Common myeloid progenitor, CD34-positive (primary cell): ENCODE measurements around the gene LRP1B.

Source experiments
- CTCF ChIA-PET: fragments of 350-600 bp; sonication (Branson Sonifier 250); formaldehyde crosslinking; loops from one replicate; lab custom pipeline; 2021; ENCODE audit warnings: antibody characterized with exemption; lab: Charles Lee
- POLR2A ChIA-PET: fragments of 350-600 bp; sonication (Branson Sonifier 250); formaldehyde crosslinking; loops from one replicate; lab custom pipeline; 2021; ENCODE audit warnings: antibody characterized with exemption; lab: Charles Lee
- DNase-seq, 3 donors: peaks; one replicate each; pipeline versions ENCODE4 v3.0.0 to v3.0.0-alpha.2; 2013
- H3K27ac ChIP-seq, 2 experiments: 1 replicate in 1 of 2; 2 replicates in 1 of 2; pipeline ENCODE4 v1.7.0; 2013; ENCODE audit warnings: inconsistent platforms in 2 of 2, low read length in 2 of 2, mild to moderate bottlenecking in 2 of 2, low read depth in 1 of 2, moderate library complexity in 1 of 2; ENCODE audit not compliant: severe bottlenecking in 2 of 2, insufficient read depth in 1 of 2, poor library complexity in 1 of 2
- H3K27me3 ChIP-seq, 5 experiments: replicated peaks in 2 of 5; 1 replicate in 3 of 5; 2 replicates in 2 of 5; pipeline versions ENCODE4 v1.6.1 to v1.7.0; 2013; ENCODE audit warnings: low read length in 4 of 5, mild to moderate bottlenecking in 2 of 5, moderate library complexity in 2 of 5, inconsistent platforms in 1 of 5; ENCODE audit not compliant: insufficient read depth in 5 of 5, control insufficient read depth in 4 of 5
- H3K36me3 ChIP-seq, 4 experiments: 1 replicate in 2 of 4; 2 replicates in 2 of 4; pipeline versions ENCODE4 v1.6.1 to v1.7.0; 2013; ENCODE audit warnings: low read length in 3 of 4, control low read depth in 1 of 4, mild to moderate bottlenecking in 1 of 4; ENCODE audit not compliant: control insufficient read depth in 4 of 4, insufficient read depth in 4 of 4
- H3K4me1 ChIP-seq, 4 experiments: 1 replicate in 3 of 4; 2 replicates in 1 of 4; pipeline versions ENCODE4 v1.6.1 to v1.7.1; 2013; ENCODE audit warnings: low read length in 3 of 4, mild to moderate bottlenecking in 3 of 4, control low read depth in 1 of 4, inconsistent platforms in 1 of 4, moderate library complexity in 1 of 4; ENCODE audit not compliant: control insufficient read depth in 4 of 4, insufficient read depth in 4 of 4; ENCODE audit errors: control extremely low read depth in 1 of 4
- H3K4me3 ChIP-seq, 7 experiments: 1 replicate in 4 of 7; 2 replicates in 3 of 7; pipeline versions ENCODE4 v1.5.1 to v1.7.0; 2013; ENCODE audit warnings: mild to moderate bottlenecking in 7 of 7, low read length in 6 of 7, moderate library complexity in 6 of 7, inconsistent platforms in 2 of 7, low read depth in 2 of 7, control low read depth in 1 of 7; ENCODE audit not compliant: insufficient read depth in 4 of 7, control insufficient read depth in 1 of 7; ENCODE audit errors: extremely low read depth in 1 of 7
- H3K9me3 ChIP-seq, 5 experiments: 1 replicate in 4 of 5; 2 replicates in 1 of 5; pipeline versions ENCODE4 v1.6.1 to v1.7.1; 2013; ENCODE audit warnings: low read length in 4 of 5, mild to moderate bottlenecking in 2 of 5, inconsistent platforms in 1 of 5, low read depth in 1 of 5, moderate library complexity in 1 of 5; ENCODE audit not compliant: control insufficient read depth in 4 of 5, insufficient read depth in 2 of 5; ENCODE audit errors: control extremely low read depth in 1 of 5
- WGBS: methylation state at CpG from one replicate; pipeline ENCODE4 v1.1.5; 2013; ENCODE audit not compliant: insufficient coverage; 5-methylcytosine and 5-hydroxymethylcytosine counted together

The LRP1B gene

GRCh38 chr2:141062031-141062430, 1068.8 kb downstream of the LRP1B start:
- POLR2A ChIA-PET = no interaction called here
- H3K36me3 ChIP-seq = no peaks in the 10 kb centered on the region
- DNase-seq = no peak
- H3K27me3 ChIP-seq = no peaks in the 10 kb centered on the region
- no peak overlapping the region for H3K4me3 ChIP-seq
- CTCF ChIA-PET = no interaction called here
- no CpG with 5 or more reads among the region's 4 CpGs for WGBS
- no peaks in the 10 kb centered on the region for H3K4me1 ChIP-seq
- peaks cover 0 to 2% (median 0%) of the 10 kb centered on the region in 5 experiments for H3K9me3 ChIP-seq
- no peak overlapping the region for H3K27ac ChIP-seq

- POLR2A ChIA-PET = no interaction called here
- Histone ChIP-seq H3K4me1 (no peaks in the 10 kb centered on the region), H3K27ac (no peak overlapping the region), H3K27me3 (no peaks in the 10 kb centered on the region), H3K4me3 (no peak overlapping the region), H3K36me3 (no peaks in the 10 kb centered on the region), H3K9me3 (peaks cover 0 to 2% (median 0%) of the 10 kb centered on the region in 5 experiments)
- DNase-seq = no peak
- CTCF ChIA-PET = interaction anchor here (1.0 kb wide), 1 partner anchor 10 kb away, joined by 4 read pairs; no protein-coding TSS in a partner anchor
- WGBS = 0% methylated on average over 3 of the region's 4 CpGs
These were observed 1072.3 kb downstream of the LRP1B start for GRCh38 chr2:141058556-141058955.

- CTCF ChIA-PET = no interaction called here
- no peaks in the 10 kb centered on the region for H3K4me1 ChIP-seq
- DNase-seq = peak in 1 of 3 donors; percentile 3
- no peaks in the 10 kb centered on the region for H3K36me3 ChIP-seq
- H3K4me3 ChIP-seq = no peak overlapping the region
- POLR2A ChIA-PET = no interaction called here
- WGBS = no CpG with 5 or more reads among the region's 1 CpG
- peaks cover 0 to 2% (median 0%) of the 10 kb centered on the region in 5 experiments for H3K9me3 ChIP-seq
- H3K27ac ChIP-seq = no peak overlapping the region
- no peaks in the 10 kb centered on the region for H3K27me3 ChIP-seq
These were observed 1075.3 kb downstream of the LRP1B start for GRCh38 chr2:141055531-141055930.

- POLR2A ChIA-PET = no interaction called here
- DNase-seq = no peak
- H3K9me3 ChIP-seq = no peaks in the 10 kb centered on the region
- CTCF ChIA-PET = interaction anchor here (1.2 kb wide), 1 partner anchor 10 kb away, joined by 4 read pairs; no protein-coding TSS in a partner anchor
- H3K4me3 ChIP-seq = no peak overlapping the region
- no peaks in the 10 kb centered on the region for H3K4me1 ChIP-seq
- no peaks in the 10 kb centered on the region for H3K36me3 ChIP-seq
- WGBS = 96% methylated on average over 3 of the region's 6 CpGs
- no peaks in the 10 kb centered on the region for H3K27me3 ChIP-seq
- H3K27ac ChIP-seq = no peak overlapping the region
These were observed 1081.9 kb downstream of the LRP1B start for GRCh38 chr2:141048951-141049350.

GRCh38 chr2:141041281-141041680, 1089.5 kb downstream of the LRP1B start:
- Histone ChIP-seq H3K27ac (no peak overlapping the region), H3K9me3 (no peaks in the 10 kb centered on the region), H3K4me3 (no peak overlapping the region), H3K4me1 (no peaks in the 10 kb centered on the region), H3K36me3 (no peaks in the 10 kb centered on the region), H3K27me3 (no peaks in the 10 kb centered on the region)
- ChIA-PET CTCF (interaction anchor here (1.2 kb wide), 1 partner anchor 10 kb away, joined by 3 read pairs; no protein-coding TSS in a partner anchor), POLR2A (no interaction called here)
- no peak for DNase-seq
- 92% methylated on average over 1 of the region's 1 CpG for WGBS

GRCh38 chr2:141038341-141038740, 1092.5 kb downstream of the LRP1B start:
- Histone ChIP-seq H3K4me1 (no peaks in the 10 kb centered on the region), H3K36me3 (no peaks in the 10 kb centered on the region), H3K4me3 (no peak overlapping the region), H3K27me3 (no peaks in the 10 kb centered on the region), H3K27ac (no peak overlapping the region), H3K9me3 (no peaks in the 10 kb centered on the region)
- ChIA-PET POLR2A (no interaction called here), CTCF (no interaction called here)
- WGBS = no CpG with 5 or more reads among the region's 2 CpGs
- no peak for DNase-seq

GRCh38 chr2:141037361-141037760, 1093.5 kb downstream of the LRP1B start:
- ChIA-PET POLR2A (no interaction called here), CTCF (no interaction called here)
- no peaks in the 10 kb centered on the region for H3K9me3 ChIP-seq
- WGBS = 92% methylated on average over 2 of the region's 2 CpGs
- no peak overlapping the region for H3K4me3 ChIP-seq
- H3K27me3 ChIP-seq = no peaks in the 10 kb centered on the region
- no peak for DNase-seq
- H3K4me1 ChIP-seq = no peaks in the 10 kb centered on the region
- H3K36me3 ChIP-seq = no peaks in the 10 kb centered on the region
- no peak overlapping the region for H3K27ac ChIP-seq
